GM11168 (cell line): ENCODE data around the gene ANKRD6.
"Not testable (repeated sequence)": the region's sequence is repeated elsewhere in the genome, so short reads cannot be mapped to it uniquely, and the experiment has no call there.

Experiments used
- in situ Hi-C: fragments of 300-500 bp; cut with MboI; formaldehyde crosslinking; loops from one replicate; pipeline ENCODE4 v1.12.0; 2022; ENCODE audit warnings: low sequenced_read_pairs; ENCODE audit not compliant: unreplicated experiment

Gene ANKRD6

GRCh38 chr6:89432875-89433251, at the start of gene ANKRD6:
TSS of gene ANKRD6 (plus strand) at chr6:89433152. CDS start at chr6:89566977, 133,825 bp downstream.
- in situ Hi-C loops, result no loop called here

GRCh38 chr6:89385156-89385667, 47.7 kb upstream of the ANKRD6 start:
- in situ Hi-C loops, result no loop called here

DNA sequence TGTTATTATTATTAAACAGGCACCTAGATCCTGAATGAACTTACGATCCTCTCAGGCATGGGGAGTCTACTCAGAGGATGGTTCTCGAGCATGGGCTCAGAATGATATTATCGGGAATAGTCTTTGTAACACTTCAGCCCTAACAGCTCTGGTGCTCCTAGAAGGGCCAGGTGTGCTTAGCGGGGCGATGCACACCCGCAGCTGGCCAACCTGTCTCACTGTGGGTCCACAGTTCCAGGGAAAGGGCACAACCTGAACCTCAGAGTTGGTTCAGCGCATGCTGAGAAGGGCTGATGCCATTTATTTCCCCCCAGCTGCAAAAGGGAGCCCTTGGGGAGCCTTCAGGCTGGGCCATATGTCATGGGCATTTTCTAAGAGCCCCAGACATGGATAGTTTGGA, 47.1 kb upstream of the ANKRD6 start:
- in situ Hi-C loops, result no loop called here

GRCh38 chr6:89386917-89387491, 45.9 kb upstream of the ANKRD6 start:
- in situ Hi-C loops, result no loop called here

- in situ Hi-C loops, result no loop called here
These were observed 45.3 kb upstream of the ANKRD6 start for GRCh38 chr6:89387516-89388201.

GRCh38 chr6:89388846-89389245, 44.1 kb upstream of the ANKRD6 start:
- in situ Hi-C loops, result no loop called here

DNA sequence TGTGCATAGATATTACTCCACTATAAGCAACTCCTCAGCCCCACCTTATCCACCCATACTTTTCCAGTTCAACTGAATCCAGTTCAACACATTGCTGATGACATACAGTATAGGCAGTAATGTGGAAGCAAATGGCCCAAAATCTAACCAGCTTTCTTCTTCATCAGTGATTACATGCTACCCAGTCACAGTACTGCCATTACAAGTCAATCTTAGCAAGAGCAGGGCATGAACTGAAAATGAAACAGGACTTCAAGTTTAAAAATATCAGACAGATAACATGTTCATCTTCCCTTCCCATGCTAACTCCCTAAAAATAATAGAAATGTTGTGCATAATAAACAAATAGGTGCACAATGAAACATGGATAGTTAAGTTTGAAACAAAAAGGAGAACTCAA, 40.1 kb upstream of the ANKRD6 start:
- in situ Hi-C loops, result no loop called here

DNA sequence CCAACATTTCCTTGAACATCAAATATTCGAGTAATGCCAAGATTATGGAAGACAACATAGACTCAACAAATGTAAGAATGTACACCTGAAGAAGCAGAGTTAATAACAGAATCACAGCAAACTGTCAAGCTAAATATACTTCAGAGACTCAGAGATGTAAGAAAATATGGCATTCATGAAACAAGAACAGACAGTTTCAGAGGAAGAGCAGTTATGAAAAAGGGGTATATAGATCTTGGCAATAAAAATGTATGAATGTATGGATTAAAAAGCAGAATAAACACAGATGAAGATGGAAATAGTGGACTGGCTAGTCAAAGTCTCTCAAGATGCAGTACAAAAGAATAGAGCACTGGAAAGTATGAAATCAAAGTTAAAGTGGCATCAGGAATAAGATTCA, 39.3 kb upstream of the ANKRD6 start:
- in situ Hi-C loops, result no loop called here

- in situ Hi-C loops, result not testable (repeated sequence)
These were observed 35.1 kb upstream of the ANKRD6 start for GRCh38 chr6:89397884-89398283.

- in situ Hi-C loops, result no loop called here
These were observed 34.0 kb upstream of the ANKRD6 start for GRCh38 chr6:89398762-89399525.

DNA sequence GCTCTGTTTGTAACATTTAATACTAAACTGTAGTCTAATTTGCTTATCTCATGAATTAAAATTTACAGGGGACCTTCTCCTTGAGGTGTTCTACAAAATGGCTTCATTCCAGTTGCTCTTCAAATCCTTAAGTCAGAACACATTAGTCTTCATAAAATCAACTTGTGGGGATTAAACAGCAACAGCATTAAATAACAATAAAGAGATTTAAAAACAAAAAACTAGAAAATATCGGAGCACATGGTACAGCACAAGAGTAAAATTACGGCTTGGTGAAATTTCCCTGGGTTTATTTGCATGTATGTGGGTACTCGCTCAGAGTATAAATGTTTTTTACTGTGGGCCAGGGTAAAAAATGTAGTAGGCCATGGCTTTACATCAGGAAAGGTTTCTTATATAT, 32.9 kb upstream of the ANKRD6 start:
- in situ Hi-C loops, result no loop called here

- in situ Hi-C loops, result no loop called here
These were observed 32.0 kb upstream of the ANKRD6 start for GRCh38 chr6:89400912-89401399.

DNA sequence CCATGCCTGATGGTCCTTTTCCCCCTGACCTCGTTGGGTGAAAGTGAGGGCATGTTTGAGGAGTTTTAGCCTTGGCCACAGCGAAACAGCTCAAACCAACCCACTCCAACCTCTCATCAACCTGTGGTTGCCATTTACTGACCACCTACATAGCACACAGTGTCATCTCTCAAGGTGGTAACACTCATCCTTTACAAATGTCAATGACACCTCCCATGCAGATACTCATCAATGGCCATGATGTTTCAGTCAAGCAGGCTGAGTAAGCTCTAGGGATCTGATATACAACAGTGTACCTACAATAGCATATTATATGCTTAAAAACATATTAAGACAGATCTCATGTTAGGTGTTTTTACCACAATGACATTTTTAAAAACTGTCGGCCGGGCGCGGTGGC, 30.2 kb upstream of the ANKRD6 start:
- in situ Hi-C loops, result no loop called here

DNA sequence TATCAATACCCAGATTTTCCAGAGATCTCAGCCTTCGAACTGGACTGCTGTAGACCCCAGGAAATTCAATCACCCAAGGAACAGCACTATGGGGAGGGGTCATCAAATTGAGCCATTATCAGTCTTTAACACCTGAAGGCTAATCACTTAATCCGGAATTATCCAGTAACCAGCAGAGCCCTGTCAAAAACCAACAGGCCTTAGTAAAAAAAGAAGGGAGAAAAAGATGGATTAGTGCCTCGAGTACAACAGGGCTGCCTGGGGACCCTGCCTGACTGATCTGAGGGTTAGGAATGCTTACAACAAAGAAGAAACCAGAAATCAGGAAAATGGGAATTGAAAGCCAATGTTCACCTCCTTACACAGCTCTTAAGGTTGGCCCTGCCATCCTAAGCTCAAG, 28.4 kb upstream of the ANKRD6 start:
- in situ Hi-C loops, result no loop called here

GRCh38 chr6:89406141-89406540, 26.8 kb upstream of the ANKRD6 start:
- in situ Hi-C loops, result no loop called here

- in situ Hi-C loops, result no loop called here
These were observed 23.4 kb upstream of the ANKRD6 start for GRCh38 chr6:89409461-89410035.

GRCh38 chr6:89410231-89410761, 22.7 kb upstream of the ANKRD6 start:
- in situ Hi-C loops, result no loop called here

DNA sequence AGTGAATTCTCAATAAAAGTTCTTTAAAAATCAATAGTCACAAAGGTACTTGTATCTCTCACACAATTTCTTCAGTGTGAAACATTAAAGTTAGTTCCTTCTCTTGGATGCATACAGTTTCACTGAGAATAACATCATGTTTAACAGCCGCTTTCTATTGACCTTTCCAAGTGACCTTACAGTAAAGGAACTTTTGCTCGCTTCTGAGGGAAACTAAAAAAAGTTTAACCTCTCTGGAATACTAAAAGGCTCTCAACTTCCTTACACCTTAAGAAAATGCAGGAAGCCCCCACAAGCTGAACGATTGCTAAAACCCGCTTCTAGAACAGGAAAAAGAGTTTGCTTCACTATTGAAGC, 22.2 kb upstream of the ANKRD6 start:
- in situ Hi-C loops, result no loop called here

DNA sequence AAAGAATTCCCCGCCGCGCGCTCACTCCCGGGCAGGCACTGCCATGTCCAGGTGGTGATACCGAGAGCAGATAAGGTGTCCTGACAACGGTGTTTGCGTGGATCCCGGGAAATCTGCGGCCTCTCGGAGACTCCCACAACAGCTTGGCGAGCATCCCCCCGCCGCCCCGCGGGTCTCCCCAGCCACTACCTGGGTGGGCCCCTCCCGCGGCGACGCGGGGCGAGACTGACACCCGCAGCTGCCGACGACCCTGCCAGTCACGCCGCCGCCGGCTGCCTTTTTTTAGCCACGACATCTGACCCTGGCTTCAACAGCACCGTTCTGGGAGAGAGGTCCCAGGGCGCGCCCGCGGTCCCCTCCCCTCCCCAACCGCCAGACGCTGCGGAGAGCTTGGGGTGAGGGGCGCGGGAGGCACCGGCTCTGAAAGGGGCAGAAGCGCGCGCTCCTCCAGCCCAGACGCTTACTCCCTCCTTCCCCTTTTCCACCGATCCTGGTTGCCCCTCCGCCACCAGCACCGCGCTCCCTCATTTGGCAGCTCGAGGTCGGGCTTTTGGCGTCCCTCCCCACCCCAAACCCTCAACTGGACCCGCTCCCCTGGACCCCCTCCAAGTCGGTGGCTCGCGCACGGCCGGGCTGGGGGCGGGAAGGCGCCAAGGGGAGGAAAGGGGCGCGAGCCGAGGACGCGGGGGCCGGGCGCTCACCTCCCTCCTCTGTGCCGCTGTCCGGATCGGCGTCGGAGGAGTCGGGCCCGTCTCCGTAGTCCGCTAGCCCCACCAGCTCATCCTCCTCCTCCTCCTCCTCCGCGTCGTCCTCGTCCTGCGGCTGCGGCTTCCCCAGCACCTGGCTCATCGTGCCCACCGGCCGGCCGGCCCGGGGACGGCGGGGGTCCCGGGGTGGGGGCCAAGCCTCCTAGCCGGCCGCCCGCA, 21.5 kb upstream of the ANKRD6 start:
- in situ Hi-C loops, result no loop called here
